A673 (cell line): Measurements from ENCODE around the gene SNAPC2. TPM values are rescaled to one million over a fixed set of nuclear protein-coding genes. Genes with fewer than 3 reads are reported as not detected.

Experiments
- BruUV-seq: library from RNA; stranded (reverse); fragments of 400-500 nt; replicated peaks from 2 replicates; lab custom pipeline; 2021; lab: Mats Ljungman, UMichigan
- CTCF ChIA-PET: fragments of 300-600 bp; sonication (Branson Sonifier 250); formaldehyde crosslinking; loops from one replicate; lab custom pipeline; 2022; ENCODE audit warnings: antibody characterized with exemption; lab: Charles Lee
- POLR2A ChIA-PET: fragments of 300-600 bp; sonication (Branson Sonifier 250); formaldehyde crosslinking; loops from one replicate; lab custom pipeline; 2022; ENCODE audit warnings: antibody characterized with exemption; ENCODE audit not compliant: low non-redundant PET; lab: Charles Lee
- DNase-seq: peaks from one replicate; pipeline ENCODE4 v3.0.0-alpha.2; 2015; ENCODE audit warnings: low spot score
- H3K27ac ChIP-seq: fragments of 200-600 bp; sonication (generic); 2 replicates; pipeline ENCODE4 v1.5.1; 2016; ENCODE audit warnings: mixed run types, low read depth, mild to moderate bottlenecking, mixed read lengths, antibody characterized with exemption, low read length; ENCODE audit not compliant: poor library complexity, severe bottlenecking
- H3K27me3 ChIP-seq: fragments of 200-600 bp; sonication (generic); replicated peaks from 2 replicates; pipeline ENCODE4 v1.6.1; 2017; ENCODE audit warnings: mixed run types, low read depth, mild to moderate bottlenecking, mixed read lengths, antibody characterized with exemption, low read length; ENCODE audit not compliant: insufficient read depth, poor library complexity
- H3K36me3 ChIP-seq: fragments of 200-600 bp; sonication (generic); 2 replicates; pipeline ENCODE4 v1.6.1; 2016; ENCODE audit warnings: mixed run types, mild to moderate bottlenecking, mixed read lengths, antibody characterized with exemption, low read length; ENCODE audit not compliant: insufficient read depth, poor library complexity, severe bottlenecking
- H3K4me1 ChIP-seq: fragments of 200-600 bp; sonication (generic); 2 replicates; pipeline ENCODE4 v1.6.1; 2017; ENCODE audit warnings: mixed run types, mild to moderate bottlenecking, mixed read lengths, antibody characterized with exemption, low read length; ENCODE audit not compliant: insufficient read depth, poor library complexity, severe bottlenecking
- H3K4me3 ChIP-seq: fragments of 200-600 bp; sonication (generic); 2 replicates; pipeline ENCODE4 v1.5.1; 2016; ENCODE audit warnings: low read depth, mixed run types, mild to moderate bottlenecking, mixed read lengths, low read length; ENCODE audit not compliant: poor library complexity, severe bottlenecking
- H3K9me3 ChIP-seq: fragments of 200-600 bp; sonication (generic); 2 replicates; pipeline ENCODE4 v1.6.1; 2016; ENCODE audit warnings: mixed run types, low read depth, mild to moderate bottlenecking, mixed read lengths, antibody characterized with exemption, low read length; ENCODE audit not compliant: poor library complexity, severe bottlenecking
- CTCF ChIP-seq: fragments of 300-800, 200-600 bp; sonication (generic); conservative IDR thresholded peaks from 2 replicates; pipeline ENCODE4 v1.5.1; 2017; ENCODE audit warnings: low read depth, mild to moderate bottlenecking, antibody characterized with exemption, low read length, moderate library complexity, mixed read lengths
- EZH2 ChIP-seq: fragments of 200-600 bp; sonication (generic); IDR thresholded peaks from 2 replicates; pipeline ENCODE4 v1.6.1; 2017; ENCODE audit warnings: borderline replicate concordance, low read depth, mild to moderate bottlenecking, mixed read lengths, antibody characterized with exemption, low read length; ENCODE audit not compliant: poor library complexity, severe bottlenecking
- intact Hi-C: fragments of 100-400 bp; cut with micrococcal nuclease; formaldehyde crosslinking; loops from one replicate; pipeline ENCODE4 v1.10.0; 2022; ENCODE audit not compliant: unreplicated experiment
- total RNA-seq: library from RNA; stranded (reverse); gene quantifications from 2 replicates; pipeline ENCODE4 v1.2.3, GENCODE V29; 2021

Gene SNAPC2
- total RNA-seq, 1 experiment from 2014 or later: 30.2 TPM

DNA sequence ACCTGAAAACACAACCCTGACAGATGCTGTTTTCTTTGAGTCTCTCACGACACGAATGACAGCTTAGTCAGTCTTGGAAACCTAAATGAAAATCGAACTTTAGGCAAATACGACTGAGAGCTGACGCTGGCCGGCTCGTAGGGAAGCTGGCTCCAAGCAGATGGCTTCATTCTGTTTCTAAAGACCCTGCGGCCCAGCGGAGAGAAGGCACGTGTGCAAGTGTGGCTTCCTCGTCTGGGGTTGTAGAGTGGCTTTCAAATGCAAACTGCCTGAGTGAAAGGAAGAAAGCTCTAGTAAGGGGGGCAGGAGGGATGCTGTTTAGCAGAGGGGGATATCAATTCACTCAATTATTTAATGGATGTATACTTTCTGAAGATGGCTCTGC, 49.4 kb downstream of the SNAPC2 start:
- Histone ChIP-seq H3K9me3 (no peaks in the 10 kb centered on the region), H3K27ac (no peak overlapping the region), H3K4me3 (no peak overlapping the region), H3K27me3 (no peaks in the 10 kb centered on the region), H3K4me1 (no peaks in the 10 kb centered on the region), H3K36me3 (peaks cover 64% of the 10 kb centered on the region)
- POLR2A ChIA-PET: no interaction called here
- BruUV-seq: no TSS peak
- intact Hi-C loops: no loop called here
- no peak for DNase-seq
- CTCF ChIA-PET: no interaction called here
- TF ChIP-seq CTCF: no peak
- no peak for TF ChIP-seq EZH2

DNA sequence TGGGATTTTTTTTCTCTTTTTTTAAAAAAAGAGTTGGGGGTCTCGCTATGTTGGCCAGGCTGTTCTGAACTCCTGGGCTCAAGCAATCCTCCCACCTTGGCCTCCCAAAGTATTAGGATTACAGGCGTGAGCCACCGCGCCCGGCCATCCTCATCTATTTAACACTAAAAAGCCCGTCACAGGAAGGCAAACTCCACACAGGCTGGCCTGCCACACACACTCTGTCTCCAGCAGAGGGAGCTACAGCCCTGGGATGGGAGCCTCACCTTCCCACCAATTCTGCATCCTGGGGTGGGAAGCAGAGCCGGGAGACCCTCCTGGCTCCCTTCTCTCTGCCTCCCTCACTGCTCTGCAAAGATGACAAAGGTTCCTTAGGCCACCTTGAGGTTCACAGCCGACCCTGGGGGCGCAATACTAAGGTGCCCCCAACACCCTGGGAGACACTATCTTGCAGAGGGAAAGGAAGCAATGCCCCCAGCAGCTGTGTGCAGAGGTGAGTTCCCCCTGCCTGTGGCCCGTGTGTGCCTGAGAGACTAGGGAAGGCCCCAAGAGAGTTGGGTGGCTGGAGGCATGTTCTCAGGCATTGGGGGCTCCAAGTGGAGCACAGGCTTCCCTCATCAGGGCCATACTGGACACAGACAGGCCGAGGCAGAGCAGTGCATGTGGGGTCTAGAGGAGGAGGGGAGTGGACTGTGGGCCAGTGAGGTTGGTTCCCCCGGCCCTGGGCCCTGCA, 50.7 kb downstream of the SNAPC2 start:
- ChIA-PET POLR2A (no interaction called here), CTCF (interaction anchor here (0.5 to 1.0 kb wide), 6 partner anchors 22 to 283 kb away, joined by 3 to 21 read pairs (median 6); no protein-coding TSS in a partner anchor)
- no peaks in the 10 kb centered on the region for H3K4me1 ChIP-seq
- no peak overlapping the region for H3K27ac ChIP-seq
- BruUV-seq: no TSS peak
- peak; percentile 85 for TF ChIP-seq CTCF
- no peak for TF ChIP-seq EZH2
- no peaks in the 10 kb centered on the region for H3K27me3 ChIP-seq
- peak; percentile 67 for DNase-seq
- H3K4me3 ChIP-seq: no peak overlapping the region
- H3K36me3 ChIP-seq: peaks cover 57% of the 10 kb centered on the region
- H3K9me3 ChIP-seq: no peaks in the 10 kb centered on the region
- intact Hi-C loops: no loop called here

GRCh38 chr19:7971553-7972520, 51.7 kb downstream of the SNAPC2 start:
- ChIA-PET POLR2A (no interaction called here), CTCF (interaction anchor here (0.6 kb wide), 1 partner anchor 346 kb away, joined by 8 read pairs; no protein-coding TSS in a partner anchor)
- Histone ChIP-seq H3K4me1 (no peaks in the 10 kb centered on the region), H3K36me3 (peaks cover 53% of the 10 kb centered on the region), H3K4me3 (no peak overlapping the region), H3K9me3 (no peaks in the 10 kb centered on the region), H3K27me3 (no peaks in the 10 kb centered on the region), H3K27ac (no peak overlapping the region)
- no peak for DNase-seq
- BruUV-seq: no TSS peak
- no peak for TF ChIP-seq CTCF
- no peak for TF ChIP-seq EZH2
- intact Hi-C loops: no loop called here

Other genes starting within 250 kb of the SNAPC2 start
- 4.0 and 4.1 TPM in 2 replicates for gene MCEMP1, start 243.2 kb upstream of the SNAPC2 start, total RNA-seq
- gene TRAPPC5, start 239.5 kb upstream of the SNAPC2 start, total RNA-seq: 105 and 107 TPM in 2 replicates
- gene FCER2, start 218.2 kb upstream of the SNAPC2 start, total RNA-seq: not detected in 2 replicates
- gene CLEC4G, start 188.2 kb upstream of the SNAPC2 start, total RNA-seq: not detected in 2 replicates
- not detected in 2 replicates for gene CD209, start 172.8 kb upstream of the SNAPC2 start, total RNA-seq
- not detected in 2 replicates for gene CLEC4M, start 157.1 kb upstream of the SNAPC2 start, total RNA-seq
- gene EVI5L, start 90.1 kb upstream of the SNAPC2 start, total RNA-seq: 4.8 and 8.8 TPM in 2 replicates
- 3.3 and 4.9 TPM in 2 replicates for gene PRR36, start 45.9 kb upstream of the SNAPC2 start, total RNA-seq
- 0.77 and 0.79 TPM in 2 replicates for gene LRRC8E, start 31.8 kb upstream of the SNAPC2 start, total RNA-seq
- gene MAP2K7, start 16.5 kb upstream of the SNAPC2 start, total RNA-seq: 46.1 and 46.7 TPM in 2 replicates
- 1.4 and 1.6 TPM in 2 replicates for gene TGFBR3L, start 5.5 kb upstream of the SNAPC2 start, total RNA-seq
- 71.7 and 85.5 TPM in 2 replicates for gene CTXN1, start 5.8 kb downstream of the SNAPC2 start, total RNA-seq
- 153 and 169 TPM in 2 replicates for gene TIMM44, start 23.3 kb downstream of the SNAPC2 start, total RNA-seq
- 171 and 181 TPM in 2 replicates for gene ELAVL1, start 85.3 kb downstream of the SNAPC2 start, total RNA-seq
- gene CCL25, start 132.4 kb downstream of the SNAPC2 start, total RNA-seq: not detected in 2 replicates
- gene FBN3, start 229.3 kb downstream of the SNAPC2 start, total RNA-seq: 0.06 and 0.17 TPM in 2 replicates